Measurements from ENCODE around the gene AMT. TPM values are rescaled to one million over a fixed set of nuclear protein-coding genes. Genes with fewer than 3 reads are reported as not detected.
A peak's percentile ranks its signal among the peaks of the same experiment; 100 is the strongest.

AMT gene
- total and polyA plus RNA-seq, 2 of the 13 experiments (the other 11 are each of a cell fraction or from before 2014, with no cell fraction given), result 35.3 to 59.0 TPM

GRCh38 chr3:49422379-49423248 is at the start of gene AMT (continued):
- peak; percentile 69; the same call in 1 of the 2 replicates for TF ChIP-seq ZNF691 (CRISPR knock-in tag; IDR thresholded peaks at IDR 0.05; ENCODE audit: borderline replicate concordance, low read depth)
- no peak for TF ChIP-seq KLF16 (CRISPR knock-in tag; IDR thresholded peaks at IDR 0.05)
- no peak for TF ChIP-seq RFXANK (CRISPR knock-in tag; IDR thresholded peaks at IDR 0.05)
- TF ChIP-seq SMAD9 (CRISPR knock-in tag; IDR thresholded peaks at IDR 0.05), result no peak
- peak; percentile 57; the same call in 1 of the 2 replicates for TF ChIP-seq ZNF350 (CRISPR knock-in tag; IDR thresholded peaks at IDR 0.05; ENCODE audit: borderline replicate concordance, low read depth)
- TF ChIP-seq GABPB1 (CRISPR knock-in tag; IDR thresholded peaks at IDR 0.05), result peak; percentile 79
- TF ChIP-seq ZFP90 (CRISPR knock-in tag; IDR thresholded peaks at IDR 0.05; ENCODE audit: borderline replicate concordance), result peak; percentile 43; the same call in 1 of the 2 replicates
- TF ChIP-seq ZSCAN25 (CRISPR knock-in tag; IDR thresholded peaks at IDR 0.05), result no peak
- no peak for TF ChIP-seq ZKSCAN5 (CRISPR knock-in tag; IDR thresholded peaks at IDR 0.05)
- TF ChIP-seq ZNF713 (CRISPR knock-in tag; IDR thresholded peaks at IDR 0.05), result no peak
- no peak for TF ChIP-seq ZNF746 (CRISPR knock-in tag; IDR thresholded peaks at IDR 0.05)
- TF ChIP-seq PHF8 (CRISPR knock-in tag; IDR thresholded peaks at IDR 0.05), result peak; percentile 22
- TF ChIP-seq MEIS1 (CRISPR knock-in tag; IDR thresholded peaks at IDR 0.05; ENCODE audit: borderline replicate concordance), result no peak
- TF ChIP-seq ATF1 (CRISPR knock-in tag; IDR thresholded peaks at IDR 0.05), result peak; percentile 90
- TF ChIP-seq RFX3 (CRISPR knock-in tag; IDR thresholded peaks at IDR 0.05), result no peak
- TF ChIP-seq ATF3 (CRISPR knock-in tag; IDR thresholded peaks at IDR 0.05), result peak; percentile 41; the same call in 1 of the 2 replicates
- TF ChIP-seq, protein P1, sequence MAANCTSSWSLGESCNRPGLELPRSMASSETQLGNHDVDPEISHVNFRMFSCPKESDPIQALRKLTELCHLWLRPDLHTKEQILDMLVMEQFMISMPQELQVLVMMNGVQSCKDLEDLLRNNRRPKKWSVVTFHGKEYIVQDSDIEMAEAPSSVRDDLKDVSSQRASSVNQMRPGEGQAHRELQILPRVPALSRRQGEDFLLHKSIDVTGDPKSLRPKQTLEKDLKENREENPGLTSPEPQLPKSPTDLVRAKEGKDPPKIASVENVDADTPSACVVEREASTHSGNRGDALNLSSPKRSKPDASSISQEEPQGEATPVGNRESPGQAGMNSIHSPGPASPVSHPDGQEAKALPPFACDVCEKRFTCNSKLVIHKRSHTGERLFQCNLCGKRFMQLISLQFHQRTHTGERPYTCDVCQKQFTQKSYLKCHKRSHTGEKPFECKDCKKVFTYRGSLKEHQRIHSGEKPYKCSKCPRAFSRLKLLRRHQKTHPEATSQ (CRISPR knock-in tag; IDR thresholded peaks at IDR 0.05; ENCODE audit: borderline replicate concordance), result no peak; the same call in 1 of the 2 replicates
- TF ChIP-seq, protein P2, sequence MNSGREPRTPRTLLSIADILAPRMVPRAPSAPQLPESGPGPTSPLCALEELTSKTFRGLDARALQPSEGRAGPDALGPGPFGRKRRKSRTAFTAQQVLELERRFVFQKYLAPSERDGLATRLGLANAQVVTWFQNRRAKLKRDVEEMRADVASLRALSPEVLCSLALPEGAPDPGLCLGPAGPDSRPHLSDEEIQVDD (CRISPR knock-in tag; IDR thresholded peaks at IDR 0.05; ENCODE audit: borderline replicate concordance), result no peak
- peak; percentile 20; the same call in 1 of the 2 replicates for TF ChIP-seq ZNF678 (CRISPR knock-in tag; IDR thresholded peaks at IDR 0.05)
- TF ChIP-seq ZNF816 (CRISPR knock-in tag; IDR thresholded peaks at IDR 0.05; ENCODE audit: borderline replicate concordance), result no peak
- TF ChIP-seq KLF6 (CRISPR knock-in tag; IDR thresholded peaks at IDR 0.05), result no peak
- no peak for TF ChIP-seq PLSCR1 (CRISPR knock-in tag; IDR thresholded peaks at IDR 0.05; ENCODE audit: borderline replicate concordance)
- no peak for TF ChIP-seq ATF4 (CRISPR knock-in tag; IDR thresholded peaks at IDR 0.05)
- TF ChIP-seq HES4 (CRISPR knock-in tag; IDR thresholded peaks at IDR 0.05; ENCODE audit: borderline replicate concordance), result 0 out of 2 replicates have a peak, but pooled peaks have one; percentile 32
- no peak; the same call in 1 of the 2 replicates for TF ChIP-seq ZBTB20 (CRISPR knock-in tag; IDR thresholded peaks at IDR 0.05; ENCODE audit: borderline replicate concordance, low read depth)

Measured in HepG2 (cell line).